ENCODE measurements around the gene ST6GALNAC6.
"Not testable (repeated sequence)": the region's sequence is repeated elsewhere in the genome, so short reads cannot be mapped to it uniquely, and the experiment has no call there.

Gene ST6GALNAC6

GRCh38 chr9:127870153-127870491 lies 29.3 kb downstream of the ST6GALNAC6 start:
- not testable (repeated sequence) for H3K18ac ChIP-seq (ENCODE audit: low read length); H3K4me3 ChIP-seq (ENCODE audit: low read depth, low read length); H3K27me3 ChIP-seq (ENCODE audit: insufficient read depth, low read length); H2BK120ac ChIP-seq (ENCODE audit: insufficient read depth, low read length, poor library complexity); H3K4me2 ChIP-seq (ENCODE audit: low read length); H4K8ac ChIP-seq (ENCODE audit: low read depth, low read length); H3K27ac ChIP-seq (ENCODE audit: low read depth, low read length); H2BK12ac ChIP-seq (ENCODE audit: low read length); H3K9ac ChIP-seq (ENCODE audit: low read length); H2AFZ ChIP-seq (ENCODE audit: insufficient read depth, low read length, poor library complexity); DNase-seq; H4K12ac ChIP-seq (ENCODE audit: low read depth, low read length); H3K4ac ChIP-seq (ENCODE audit: low read depth, low read length); H3K23ac ChIP-seq (ENCODE audit: low read length); H2BK5ac ChIP-seq (ENCODE audit: low read depth, low read length, poor library complexity); H2AK5ac ChIP-seq (ENCODE audit: low read length); H3K9me3 ChIP-seq (ENCODE audit: insufficient read depth, low read depth, low read length); H3K79me2 ChIP-seq (ENCODE audit: control insufficient read depth, insufficient read depth, low read length, poor library complexity); H3K14ac ChIP-seq (ENCODE audit: low read length); H4K91ac ChIP-seq (ENCODE audit: low read depth, low read length)
- Histone ChIP-seq H3K4me1 (ENCODE audit: control insufficient read depth in 1 of 2, insufficient read depth in 2 of 2, low read length in 2 of 2) (peaks cover 22% of the 10 kb centered on the region in 2 experiments), H3K36me3 (ENCODE audit: control insufficient read depth in 1 of 2, insufficient read depth in 2 of 2, low read length in 2 of 2) (peaks cover 13 to 14% of the 10 kb centered on the region in 2 experiments), H3K79me1 (ENCODE audit: low read length) (peaks cover 22% of the 10 kb centered on the region)
- WGBS (ENCODE audit: extremely low coverage, insufficient coverage, insufficient read length): no CpG with 5 or more reads among the region's 9 CpGs

GRCh38 chr9:127869310-127870152 lies 29.9 kb downstream of the ST6GALNAC6 start:
- H2BK12ac ChIP-seq (ENCODE audit: low read length): peak overlapping the region; percentile 13
- peak overlapping the region; percentile 79 for H2BK120ac ChIP-seq (ENCODE audit: insufficient read depth, low read length, poor library complexity)
- H4K8ac ChIP-seq (ENCODE audit: low read depth, low read length): peak overlapping the region; percentile 37
- peak overlapping the region; percentile 12 for H2AK5ac ChIP-seq (ENCODE audit: low read length)
- peaks cover 13 to 14% of the 10 kb centered on the region in 2 experiments for H3K36me3 ChIP-seq (ENCODE audit: control insufficient read depth in 1 of 2, insufficient read depth in 2 of 2, low read length in 2 of 2)
- H4K91ac ChIP-seq (ENCODE audit: low read depth, low read length): peak overlapping the region; percentile 72
- WGBS (ENCODE audit: extremely low coverage, insufficient coverage, insufficient read length): no CpG with 5 or more reads among the region's 18 CpGs
- peak overlapping the region; percentile 52 for H2BK5ac ChIP-seq (ENCODE audit: low read depth, low read length, poor library complexity)
- no peak overlapping the region for H3K4me2 ChIP-seq (ENCODE audit: low read length)
- no peak overlapping the region for H2AFZ ChIP-seq (ENCODE audit: insufficient read depth, low read length, poor library complexity)
- H3K79me2 ChIP-seq (ENCODE audit: control insufficient read depth, insufficient read depth, low read length, poor library complexity): no peaks in the 10 kb centered on the region
- DNase-seq: peak; percentile 83 to 97
- no peak overlapping the region for H3K23ac ChIP-seq (ENCODE audit: low read length)
- no peak overlapping the region for H3K9ac ChIP-seq (ENCODE audit: low read length)
- H3K18ac ChIP-seq (ENCODE audit: low read length): peak overlapping the region; percentile 30
- peaks cover 22% of the 10 kb centered on the region for H3K79me1 ChIP-seq (ENCODE audit: low read length)
- no peak overlapping the region for H3K27ac ChIP-seq (ENCODE audit: low read depth, low read length)
- H3K4me1 ChIP-seq (ENCODE audit: control insufficient read depth in 1 of 2, insufficient read depth in 2 of 2, low read length in 2 of 2): peaks cover 20 to 21% of the 10 kb centered on the region in 2 experiments
- peaks cover 4% of the 10 kb centered on the region for H3K9me3 ChIP-seq (ENCODE audit: insufficient read depth, low read depth, low read length)
- H3K4me3 ChIP-seq (ENCODE audit: low read depth, low read length): no peak overlapping the region
- H3K27me3 ChIP-seq (ENCODE audit: insufficient read depth, low read length): no peaks in the 10 kb centered on the region
- H3K4ac ChIP-seq (ENCODE audit: low read depth, low read length): peak overlapping the region; percentile 28
- no peak overlapping the region for H4K12ac ChIP-seq (ENCODE audit: low read depth, low read length)
- peak overlapping the region; percentile 54 for H3K14ac ChIP-seq (ENCODE audit: low read length)

- no CpG with 5 or more reads among the region's 18 CpGs for WGBS (ENCODE audit: extremely low coverage, insufficient coverage, insufficient read length)
- H3K4ac ChIP-seq (ENCODE audit: low read depth, low read length): no peak overlapping the region
These were observed 31.0 kb downstream of the ST6GALNAC6 start for GRCh38 chr9:127868278-127868902.

GRCh38 chr9:127867356-127868277 lies 31.8 kb downstream of the ST6GALNAC6 start:
- Histone ChIP-seq H3K4ac (ENCODE audit: low read depth, low read length) (peak overlapping the region; percentile 16), H2AK5ac (ENCODE audit: low read length) (peak overlapping the region; percentile 26), H3K27me3 (ENCODE audit: insufficient read depth, low read length) (no peaks in the 10 kb centered on the region), H2BK5ac (ENCODE audit: low read depth, low read length, poor library complexity) (no peak overlapping the region), H3K36me3 (ENCODE audit: control insufficient read depth in 1 of 2, insufficient read depth in 2 of 2, low read length in 2 of 2) (peaks cover 11 to 13% of the 10 kb centered on the region in 2 experiments), H4K91ac (ENCODE audit: low read depth, low read length) (peak overlapping the region; percentile 72), H3K4me3 (ENCODE audit: low read depth, low read length) (no peak overlapping the region), H3K14ac (ENCODE audit: low read length) (peak overlapping the region; percentile 58), H3K4me1 (ENCODE audit: control insufficient read depth in 1 of 2, insufficient read depth in 2 of 2, low read length in 2 of 2) (peaks cover 21 to 22% of the 10 kb centered on the region in 2 experiments), H4K8ac (ENCODE audit: low read depth, low read length) (peak overlapping the region; percentile 55), H3K9me3 (ENCODE audit: insufficient read depth, low read depth, low read length) (peaks cover 1% of the 10 kb centered on the region), H3K9ac (ENCODE audit: low read length) (no peak overlapping the region), H3K27ac (ENCODE audit: low read depth, low read length) (peak overlapping the region; percentile 2), H2BK12ac (ENCODE audit: low read length) (peak overlapping the region; percentile 58), H2BK120ac (ENCODE audit: insufficient read depth, low read length, poor library complexity) (peak overlapping the region; percentile 62), H3K23ac (ENCODE audit: low read length) (no peak overlapping the region), H4K12ac (ENCODE audit: low read depth, low read length) (peak overlapping the region; percentile 19), H3K79me2 (ENCODE audit: control insufficient read depth, insufficient read depth, low read length, poor library complexity) (no peaks in the 10 kb centered on the region), H3K18ac (ENCODE audit: low read length) (peak overlapping the region; percentile 73), H3K4me2 (ENCODE audit: low read length) (no peak overlapping the region), H2AFZ (ENCODE audit: insufficient read depth, low read length, poor library complexity) (no peak overlapping the region), H3K79me1 (ENCODE audit: low read length) (peaks cover 24% of the 10 kb centered on the region)
- DNase-seq: no peak
- no CpG with 5 or more reads among the region's 30 CpGs for WGBS (ENCODE audit: extremely low coverage, insufficient coverage, insufficient read length)

More at GRCh38 chr9:127868278-127868902, 31.0 kb downstream of the ST6GALNAC6 start:
- no peaks in the 10 kb centered on the region for H3K79me2 ChIP-seq (ENCODE audit: control insufficient read depth, insufficient read depth, low read length, poor library complexity)
- peak overlapping the region; percentile 1 for H2AK5ac ChIP-seq (ENCODE audit: low read length)
- H4K12ac ChIP-seq (ENCODE audit: low read depth, low read length): no peak overlapping the region
- peak overlapping the region; percentile 11 for H2BK5ac ChIP-seq (ENCODE audit: low read depth, low read length, poor library complexity)
- peaks cover 20 to 21% of the 10 kb centered on the region in 2 experiments for H3K4me1 ChIP-seq (ENCODE audit: control insufficient read depth in 1 of 2, insufficient read depth in 2 of 2, low read length in 2 of 2)
- peaks cover 3% of the 10 kb centered on the region for H3K9me3 ChIP-seq (ENCODE audit: insufficient read depth, low read depth, low read length)
- no peak for DNase-seq
- no peaks in the 10 kb centered on the region for H3K27me3 ChIP-seq (ENCODE audit: insufficient read depth, low read length)
- no peak overlapping the region for H3K27ac ChIP-seq (ENCODE audit: low read depth, low read length)
- peak overlapping the region; percentile 58 for H2BK12ac ChIP-seq (ENCODE audit: low read length)
- H4K91ac ChIP-seq (ENCODE audit: low read depth, low read length): peak overlapping the region; percentile 72
- H3K23ac ChIP-seq (ENCODE audit: low read length): no peak overlapping the region
- H3K79me1 ChIP-seq (ENCODE audit: low read length): peaks cover 22% of the 10 kb centered on the region
- no peak overlapping the region for H3K18ac ChIP-seq (ENCODE audit: low read length)
- peak overlapping the region; percentile 17 for H4K8ac ChIP-seq (ENCODE audit: low read depth, low read length)
- H3K4me2 ChIP-seq (ENCODE audit: low read length): no peak overlapping the region
- H3K4me3 ChIP-seq (ENCODE audit: low read depth, low read length): no peak overlapping the region
- H3K36me3 ChIP-seq (ENCODE audit: control insufficient read depth in 1 of 2, insufficient read depth in 2 of 2, low read length in 2 of 2): peaks cover 13 to 14% of the 10 kb centered on the region in 2 experiments
- no peak overlapping the region for H3K9ac ChIP-seq (ENCODE audit: low read length)
- no peak overlapping the region for H2AFZ ChIP-seq (ENCODE audit: insufficient read depth, low read length, poor library complexity)
- peak overlapping the region; percentile 62 for H2BK120ac ChIP-seq (ENCODE audit: insufficient read depth, low read length, poor library complexity)
- H3K14ac ChIP-seq (ENCODE audit: low read length): peak overlapping the region; percentile 36
